GM12873 (cell line): ENCODE results near the gene SLC16A5.

ENCODE experiments used
- CTCF ChIP-seq: IDR thresholded peaks from 2 replicates; pipeline ENCODE4 v1.5.1; 2012; ENCODE audit warnings: low read depth, mild to moderate bottlenecking, moderate library complexity, low read length, control low read depth; ENCODE audit not compliant: insufficient read depth; ENCODE audit errors: missing control alignments

The SLC16A5 gene, protein sequence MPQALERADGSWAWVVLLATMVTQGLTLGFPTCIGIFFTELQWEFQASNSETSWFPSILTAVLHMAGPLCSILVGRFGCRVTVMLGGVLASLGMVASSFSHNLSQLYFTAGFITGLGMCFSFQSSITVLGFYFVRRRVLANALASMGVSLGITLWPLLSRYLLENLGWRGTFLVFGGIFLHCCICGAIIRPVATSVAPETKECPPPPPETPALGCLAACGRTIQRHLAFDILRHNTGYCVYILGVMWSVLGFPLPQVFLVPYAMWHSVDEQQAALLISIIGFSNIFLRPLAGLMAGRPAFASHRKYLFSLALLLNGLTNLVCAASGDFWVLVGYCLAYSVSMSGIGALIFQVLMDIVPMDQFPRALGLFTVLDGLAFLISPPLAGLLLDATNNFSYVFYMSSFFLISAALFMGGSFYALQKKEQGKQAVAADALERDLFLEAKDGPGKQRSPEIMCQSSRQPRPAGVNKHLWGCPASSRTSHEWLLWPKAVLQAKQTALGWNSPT

GRCh38 chr17:75087558-75088453 is at the start of gene SLC16A5:
TSS of gene SLC16A5 (plus strand) at chr17:75087954. CDS start at chr17:75093637, 5,683 bp downstream.
- TF ChIP-seq CTCF = no peak

DNA sequence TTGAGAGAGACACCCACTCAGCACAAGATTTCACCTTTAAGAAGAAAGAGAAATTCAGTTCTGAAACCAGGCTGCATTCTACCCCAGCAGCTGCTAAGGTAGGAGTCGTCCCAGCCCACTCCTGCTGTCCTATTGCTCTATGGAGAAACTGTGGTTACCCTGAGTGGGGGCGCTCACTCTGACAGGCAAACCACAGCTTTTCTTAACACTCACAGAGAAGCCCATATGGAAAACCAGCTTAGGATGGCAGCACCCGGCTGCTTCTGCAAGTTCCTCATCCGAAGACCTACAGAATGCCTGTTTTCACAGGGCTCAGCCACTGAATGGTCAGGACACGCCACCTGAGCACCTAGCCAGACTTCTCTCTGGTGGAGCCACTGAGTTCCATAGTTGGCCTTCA is 48.5 kb upstream of the SLC16A5 start:
- TF ChIP-seq CTCF = no peak

DNA sequence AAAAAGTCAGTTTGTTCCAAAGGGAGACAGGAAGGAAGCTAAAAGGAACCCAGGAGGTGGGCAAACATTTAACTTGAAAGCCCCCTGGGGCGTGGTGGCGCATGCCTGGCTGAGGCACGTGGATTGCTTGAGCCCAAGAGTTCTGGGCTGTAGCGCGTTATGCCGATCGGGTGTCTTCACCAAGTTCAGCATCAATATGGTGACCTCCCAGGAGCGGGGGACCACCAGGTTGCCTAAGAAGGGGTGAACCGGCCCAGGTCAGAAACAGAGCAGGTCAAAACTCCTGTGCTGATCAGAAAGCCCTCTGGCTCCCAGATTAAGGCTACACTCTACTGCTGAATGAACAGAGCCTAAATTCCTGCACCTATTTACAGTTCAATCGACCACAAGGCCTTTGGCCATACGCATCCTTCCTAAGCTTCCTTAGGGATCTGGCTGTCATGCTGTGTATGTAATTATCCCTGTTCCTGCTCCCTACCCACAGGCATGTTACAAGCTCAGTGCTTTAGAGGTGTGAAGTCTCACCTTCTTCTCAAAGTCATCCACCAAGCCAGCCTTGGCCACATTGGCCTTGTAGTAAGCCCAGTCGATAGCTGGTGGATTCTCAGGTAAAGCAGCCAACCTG is 46.0 kb upstream of the SLC16A5 start:
- no peak for TF ChIP-seq CTCF

DNA sequence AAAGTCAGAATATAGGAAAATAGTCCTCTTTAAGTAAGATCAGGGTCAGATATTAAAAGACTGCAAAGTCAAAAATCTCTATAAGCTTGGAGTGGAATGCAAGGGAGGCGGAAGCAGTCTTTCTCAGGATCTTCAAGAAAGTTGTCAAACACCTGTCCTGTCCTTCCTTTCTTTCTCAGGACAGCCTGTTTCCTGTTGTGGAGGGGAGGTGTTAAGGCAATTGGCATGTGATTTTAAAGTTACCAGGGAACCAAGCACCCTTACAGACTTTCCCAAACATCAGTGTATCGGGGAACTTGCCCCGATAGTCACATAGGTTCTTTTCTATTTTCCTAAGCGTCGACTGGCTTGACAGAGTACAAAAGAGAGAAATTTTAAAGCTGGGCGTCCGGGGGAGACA is 43.0 kb upstream of the SLC16A5 start:
- no peak for TF ChIP-seq CTCF

DNA sequence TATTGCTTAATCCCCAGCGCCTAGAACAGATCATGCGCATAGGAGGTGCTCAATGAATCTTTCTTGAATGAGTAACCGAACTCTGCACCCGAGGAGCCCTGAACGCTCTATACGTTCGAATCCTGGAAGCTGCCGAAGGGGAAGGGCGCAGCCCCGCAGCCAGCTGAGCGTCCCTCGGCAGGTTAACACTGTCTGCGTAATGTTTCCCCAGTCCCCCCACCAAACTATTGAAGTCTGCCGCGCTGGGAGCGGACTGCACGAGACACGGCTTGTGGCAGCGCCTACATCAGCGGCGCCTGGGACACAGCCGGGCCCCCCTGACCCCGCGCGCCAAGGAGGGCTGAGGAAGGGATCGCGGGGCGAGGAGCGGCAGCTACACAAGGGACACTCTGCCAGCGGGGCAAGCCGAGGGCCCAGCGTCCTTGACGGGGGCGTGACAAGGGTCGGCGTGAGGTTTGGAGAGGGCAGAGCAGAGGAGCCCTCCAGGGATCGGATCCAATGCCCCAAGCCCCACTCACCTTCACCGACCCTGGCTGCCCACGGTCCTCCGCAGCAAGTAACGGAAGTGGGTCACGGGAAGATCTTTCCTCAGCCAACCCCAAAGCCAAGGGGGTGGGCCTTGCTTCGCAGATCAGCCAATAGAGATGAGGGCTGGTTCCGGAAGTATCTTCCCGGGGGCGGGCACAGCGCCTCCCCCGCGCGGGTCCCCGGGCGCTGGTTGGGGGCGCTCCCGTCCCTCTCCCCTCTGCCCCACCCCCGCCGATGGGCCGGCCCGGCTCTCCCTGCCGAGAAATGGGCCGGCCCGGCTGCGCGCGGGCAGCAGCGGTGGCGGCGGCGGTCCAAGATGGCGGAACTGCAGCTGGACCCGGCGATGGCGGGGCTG is 41.1 kb upstream of the SLC16A5 start, which contains the start of the genes ATP5PD and KCTD2:
TSS of gene ATP5PD (minus strand) at position 563 of the 883 bp plus-strand sequence. CDS start 4,319 bp downstream, outside the sequence.
TSS of gene KCTD2 (plus strand) at position 819 of the 883 bp plus-strand sequence. CDS start at position 845, 26 bp downstream.
- TF ChIP-seq CTCF = no peak

- TF ChIP-seq CTCF = no peak
These were observed 40.2 kb upstream of the SLC16A5 start for GRCh38 chr17:75047398-75048098.
